Heart left ventricle (tissue), 13 donors: ENCODE results near the gene TMLHE.

Experiments
- POLR2A ChIP-seq, 2 donors: fragments of 450-650 bp; IDR thresholded peaks; one replicate each; pipeline ENCODE4 v1.6.1; 2017; ENCODE audit warnings: antibody characterized with exemption in 2 of 2, mild to moderate bottlenecking in 2 of 2, moderate library complexity in 2 of 2
- TF ChIP-seq, protein P1 (sequence below), 12 donors: fragments of 200-600 bp; sonication (generic) in 4 of 12; IDR thresholded peaks; one replicate each; pipeline versions ENCODE4 v1.5.0 to v1.8.0; 2018 to 2022; ENCODE audit warnings: antibody characterized with exemption in 12 of 12, mild to moderate bottlenecking in 5 of 12
- donor health status: ischemic (EF 13 %, LVEDD 7.1; RV severe dilation, severe dysfunction).
- donor health status: DM: no; HTN: yes; CAD: no.
- donor health status: DM: no; HTN: no; CAD: no.
- donor health status: ischemic (EF 25% LVEDD 6.9; RV normal size, moderate dysfunction).
- donor health status: ischemic (EF 25% LVEDD 5.7; RV mildly dilated, moderate dysfunction).
- donor health status: ischemic (EF 35%, LVEDD 5.7; RV mildly dilated, moderate dysfunction).
- donor health status: nonischemic (EF 11% LVEDD 7.7; RV severe dilation, severe dysfunction).
- donor health status: DM: yes; HTN: yes; CAD: no.
- donor health status: PGD.
- donor health status: ischemic (EF 29% LVEDD 5.4; RV normal size, mild dysfunction).
- donor health status: nonischemic (EF 23%, LVEDD 6.1; RV moderate dilation, normal function).

GRCh38 chrX:155645180-155645579 is 32.4 kb upstream of the TMLHE start:
- TF ChIP-seq, protein P1, sequence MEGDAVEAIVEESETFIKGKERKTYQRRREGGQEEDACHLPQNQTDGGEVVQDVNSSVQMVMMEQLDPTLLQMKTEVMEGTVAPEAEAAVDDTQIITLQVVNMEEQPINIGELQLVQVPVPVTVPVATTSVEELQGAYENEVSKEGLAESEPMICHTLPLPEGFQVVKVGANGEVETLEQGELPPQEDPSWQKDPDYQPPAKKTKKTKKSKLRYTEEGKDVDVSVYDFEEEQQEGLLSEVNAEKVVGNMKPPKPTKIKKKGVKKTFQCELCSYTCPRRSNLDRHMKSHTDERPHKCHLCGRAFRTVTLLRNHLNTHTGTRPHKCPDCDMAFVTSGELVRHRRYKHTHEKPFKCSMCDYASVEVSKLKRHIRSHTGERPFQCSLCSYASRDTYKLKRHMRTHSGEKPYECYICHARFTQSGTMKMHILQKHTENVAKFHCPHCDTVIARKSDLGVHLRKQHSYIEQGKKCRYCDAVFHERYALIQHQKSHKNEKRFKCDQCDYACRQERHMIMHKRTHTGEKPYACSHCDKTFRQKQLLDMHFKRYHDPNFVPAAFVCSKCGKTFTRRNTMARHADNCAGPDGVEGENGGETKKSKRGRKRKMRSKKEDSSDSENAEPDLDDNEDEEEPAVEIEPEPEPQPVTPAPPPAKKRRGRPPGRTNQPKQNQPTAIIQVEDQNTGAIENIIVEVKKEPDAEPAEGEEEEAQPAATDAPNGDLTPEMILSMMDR (IDR thresholded peaks at IDR 0.05): no peak
- TF ChIP-seq POLR2A (IDR thresholded peaks at IDR 0.05): no peak
